ENCODE data around the gene HPN.

Gene HPN

DNA sequence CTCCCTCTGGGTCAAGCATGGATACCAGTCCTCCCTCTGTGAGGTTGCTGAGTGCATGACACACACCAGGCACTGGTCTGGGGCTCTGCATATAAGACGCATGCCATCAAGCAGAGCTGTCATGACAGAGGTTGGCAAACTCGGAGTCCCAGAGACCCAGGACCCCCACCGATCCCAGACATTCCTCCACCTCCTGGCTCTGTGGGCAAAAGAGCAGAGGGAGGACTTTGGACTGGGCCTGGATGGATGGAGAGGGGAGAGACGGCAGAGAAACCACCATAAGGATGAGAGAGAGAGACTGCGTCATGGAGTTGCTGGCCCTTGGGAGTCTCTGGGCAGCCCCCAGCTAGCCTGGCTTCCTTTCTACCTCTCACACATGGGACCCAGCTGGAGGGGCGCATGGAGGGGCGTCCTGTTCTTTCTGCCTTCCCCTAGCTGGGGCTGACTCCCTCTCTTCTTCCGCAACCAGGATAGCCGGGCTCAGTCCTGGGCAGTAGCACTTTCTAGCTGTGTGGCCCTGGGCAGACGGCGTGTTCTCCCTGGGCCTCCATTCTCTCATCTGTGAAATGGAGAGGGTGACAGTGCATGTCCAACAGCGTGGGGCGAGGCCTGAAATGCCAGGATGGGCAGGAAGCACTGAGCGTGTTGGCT lies 1.6 kb downstream of the HPN start:
- TF ChIP-seq TAF1 (IDR thresholded peaks at IDR 0.05; ENCODE audit: low read depth) (no peak), NFIC (IDR thresholded peaks at IDR 0.05) (no peak)

- TF ChIP-seq NFIC (IDR thresholded peaks at IDR 0.05) (no peak), REST (IDR thresholded peaks at IDR 0.05; ENCODE audit: low read depth) (no peak), EP300 (IDR thresholded peaks at IDR 0.05; ENCODE audit: borderline replicate concordance) (no peak), ZBTB7A (IDR thresholded peaks at IDR 0.05; ENCODE audit: low read depth) (no peak), TCF12 (IDR thresholded peaks at IDR 0.05; ENCODE audit: low read depth) (no peak), EGR1 (IDR thresholded peaks at IDR 0.05) (no peak), TEAD4 (IDR thresholded peaks at IDR 0.05) (no peak), TAF1 (IDR thresholded peaks at IDR 0.05; ENCODE audit: low read depth) (no peak), FOXM1 (IDR thresholded peaks at IDR 0.05; ENCODE audit: borderline replicate concordance, low read depth) (no peak), CEBPB (IDR thresholded peaks at IDR 0.05) (no peak), RAD21 (IDR thresholded peaks at IDR 0.05; ENCODE audit: low read depth) (no peak), YY1 (IDR thresholded peaks at IDR 0.05; ENCODE audit: low read depth) (no peak), CREB1 (IDR thresholded peaks at IDR 0.05; ENCODE audit: low read depth) (no peak)
- TF ChIP-seq, protein P1, sequence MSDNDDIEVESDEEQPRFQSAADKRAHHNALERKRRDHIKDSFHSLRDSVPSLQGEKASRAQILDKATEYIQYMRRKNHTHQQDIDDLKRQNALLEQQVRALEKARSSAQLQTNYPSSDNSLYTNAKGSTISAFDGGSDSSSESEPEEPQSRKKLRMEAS (IDR thresholded peaks at IDR 0.05), result no peak
- TF ChIP-seq, protein P2, sequence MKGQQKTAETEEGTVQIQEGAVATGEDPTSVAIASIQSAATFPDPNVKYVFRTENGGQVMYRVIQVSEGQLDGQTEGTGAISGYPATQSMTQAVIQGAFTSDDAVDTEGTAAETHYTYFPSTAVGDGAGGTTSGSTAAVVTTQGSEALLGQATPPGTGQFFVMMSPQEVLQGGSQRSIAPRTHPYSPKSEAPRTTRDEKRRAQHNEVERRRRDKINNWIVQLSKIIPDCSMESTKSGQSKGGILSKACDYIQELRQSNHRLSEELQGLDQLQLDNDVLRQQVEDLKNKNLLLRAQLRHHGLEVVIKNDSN (IDR thresholded peaks at IDR 0.05), result no peak
These were observed 2.4 kb downstream of the HPN start for GRCh38 chr19:35043906-35044305.

DNA sequence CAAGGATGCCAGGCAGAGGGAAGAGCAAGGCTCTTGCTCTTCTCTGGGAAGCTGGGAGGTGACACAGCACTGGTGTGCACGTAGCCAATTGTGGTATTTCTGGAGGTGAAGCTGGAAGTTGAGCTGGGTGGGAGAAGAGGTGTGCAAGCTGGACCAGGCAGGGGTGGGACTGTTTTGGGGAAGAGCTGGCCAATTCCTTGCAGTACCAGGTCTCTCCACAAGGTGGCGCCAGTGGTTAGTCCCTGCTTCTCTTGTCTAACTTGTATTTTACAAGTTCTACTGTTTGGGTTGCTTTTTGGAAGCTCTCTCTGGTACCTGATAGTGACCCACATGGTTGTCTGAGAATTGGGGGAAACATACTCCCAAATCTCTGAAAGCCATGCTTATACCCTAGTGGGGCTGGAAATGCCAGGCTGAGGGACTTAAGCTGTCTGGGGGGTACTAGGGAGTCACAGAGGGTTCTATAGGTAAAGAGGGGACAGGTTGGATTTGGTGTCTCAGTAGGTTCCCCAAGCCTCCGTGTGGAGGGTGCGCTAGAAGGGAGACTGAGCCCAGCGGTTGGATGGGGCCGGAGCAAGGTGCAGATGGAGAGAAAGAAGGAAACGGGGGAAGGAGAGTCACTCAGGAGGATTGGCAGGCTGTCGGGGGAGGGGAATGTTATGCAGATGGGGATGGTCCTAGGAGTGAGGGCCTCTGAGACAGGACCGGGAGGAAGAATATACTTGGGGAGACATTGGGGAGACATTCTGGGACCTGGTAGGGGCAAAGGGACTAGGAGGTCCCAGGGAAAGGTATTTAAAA lies 3.0 kb downstream of the HPN start:
- TF ChIP-seq RAD21 (IDR thresholded peaks at IDR 0.05; ENCODE audit: low read depth) (peak; percentile 76), EGR1 (IDR thresholded peaks at IDR 0.05) (no peak)

DNA sequence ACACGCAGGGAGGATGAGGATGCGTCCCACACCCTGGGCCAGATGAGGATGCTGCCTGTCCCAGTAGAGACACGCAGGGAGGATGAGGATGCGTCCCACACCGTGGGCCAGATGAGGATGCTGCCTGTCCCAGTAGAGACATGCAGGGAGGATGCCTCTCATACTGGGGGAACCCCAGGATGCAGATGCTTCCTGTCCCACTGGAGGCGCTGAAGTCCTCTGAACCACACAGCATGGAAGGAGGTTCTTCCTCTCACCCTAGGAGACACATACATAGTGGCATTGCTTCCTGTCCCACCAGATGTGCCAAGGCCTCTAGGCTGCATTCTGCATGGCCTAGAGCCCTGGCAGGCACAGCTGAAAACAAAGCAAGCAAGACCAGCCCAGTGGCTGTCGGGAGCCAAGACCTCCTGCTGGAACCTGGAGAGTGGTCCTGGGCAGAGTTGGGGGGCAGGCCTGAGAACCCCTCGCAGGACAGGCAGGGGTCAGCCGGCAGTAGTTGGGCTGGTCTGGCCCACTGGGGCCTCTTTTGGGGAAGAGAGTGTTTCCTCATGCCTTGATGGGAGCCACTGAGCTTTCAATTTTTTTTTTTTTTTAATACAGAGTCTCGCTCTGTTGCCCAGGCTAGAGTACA lies 4.3 kb downstream of the HPN start:
- TF ChIP-seq RAD21 (IDR thresholded peaks at IDR 0.05; ENCODE audit: low read depth) (peak; percentile 34), FOXM1 (IDR thresholded peaks at IDR 0.05; ENCODE audit: borderline replicate concordance, low read depth) (no peak)

- TF ChIP-seq, protein P2 (IDR thresholded peaks at IDR 0.05), result no peak
- no peak for TF ChIP-seq NFIC (IDR thresholded peaks at IDR 0.05)
- TF ChIP-seq YY1 (IDR thresholded peaks at IDR 0.05; ENCODE audit: low read depth), result no peak
- TF ChIP-seq TCF12 (IDR thresholded peaks at IDR 0.05; ENCODE audit: low read depth), result no peak
These were observed 4.9 kb downstream of the HPN start for GRCh38 chr19:35046461-35046860.

GRCh38 chr19:35048911-35049411 lies 7.4 kb downstream of the HPN start:
- TF ChIP-seq FOXM1 (IDR thresholded peaks at IDR 0.05; ENCODE audit: borderline replicate concordance, low read depth) (no peak), YY1 (IDR thresholded peaks at IDR 0.05; ENCODE audit: low read depth) (0 out of 2 replicates have a peak, but pooled peaks have one; percentile 7), EP300 (IDR thresholded peaks at IDR 0.05; ENCODE audit: borderline replicate concordance) (peak; percentile 71), NFIC (IDR thresholded peaks at IDR 0.05) (peak; percentile 87), RAD21 (IDR thresholded peaks at IDR 0.05; ENCODE audit: low read depth) (no peak), CREB1 (IDR thresholded peaks at IDR 0.05; ENCODE audit: low read depth) (no peak), TCF12 (IDR thresholded peaks at IDR 0.05; ENCODE audit: low read depth) (peak; percentile 94), TAF1 (IDR thresholded peaks at IDR 0.05; ENCODE audit: low read depth) (no peak), EGR1 (IDR thresholded peaks at IDR 0.05) (no peak), ZBTB7A (IDR thresholded peaks at IDR 0.05; ENCODE audit: low read depth) (peak; percentile 56), CEBPB (IDR thresholded peaks at IDR 0.05) (no peak), TEAD4 (IDR thresholded peaks at IDR 0.05) (0 out of 2 replicates have a peak, but pooled peaks have one; percentile 8), REST (IDR thresholded peaks at IDR 0.05; ENCODE audit: low read depth) (no peak)
- TF ChIP-seq, protein P2 (IDR thresholded peaks at IDR 0.05), result no peak
- TF ChIP-seq, protein P1 (IDR thresholded peaks at IDR 0.05), result peak; percentile 44

All from Ishikawa (cell line).